ENCODE results near the gene MTAP.

- TF ChIP-seq EZH2 (IDR thresholded peaks at IDR 0.05; ENCODE audit: insufficient read depth, poor library complexity, severe bottlenecking) (no peak), EZH2phosphoT487 (IDR thresholded peaks at IDR 0.05; ENCODE audit: insufficient read depth, low read depth) (no peak)
These were observed 47.7 kb upstream of the MTAP start for GRCh38 chr9:21754741-21755140.
